Common myeloid progenitor, CD34-positive (primary cell): ENCODE results near the gene RUFY3.
"Not testable (repeated sequence)": the region's sequence is repeated elsewhere in the genome, so short reads cannot be mapped to it uniquely, and the experiment has no call there.

Experiments used
- CTCF ChIA-PET: fragments of 350-600 bp; sonication (Branson Sonifier 250); formaldehyde crosslinking; loops from one replicate; lab custom pipeline; 2021; ENCODE audit warnings: antibody characterized with exemption; lab: Charles Lee
- POLR2A ChIA-PET: fragments of 350-600 bp; sonication (Branson Sonifier 250); formaldehyde crosslinking; loops from one replicate; lab custom pipeline; 2021; ENCODE audit warnings: antibody characterized with exemption; lab: Charles Lee
- DNase-seq, 3 donors: peaks; one replicate each; pipeline versions ENCODE4 v3.0.0 to v3.0.0-alpha.2; 2013
- H3K27ac ChIP-seq, 2 experiments: 1 replicate in 1 of 2; 2 replicates in 1 of 2; pipeline ENCODE4 v1.7.0; 2013; ENCODE audit warnings: inconsistent platforms in 2 of 2, low read length in 2 of 2, mild to moderate bottlenecking in 2 of 2, low read depth in 1 of 2, moderate library complexity in 1 of 2; ENCODE audit not compliant: severe bottlenecking in 2 of 2, insufficient read depth in 1 of 2, poor library complexity in 1 of 2
- H3K27me3 ChIP-seq, 5 experiments: replicated peaks in 2 of 5; 1 replicate in 3 of 5; 2 replicates in 2 of 5; pipeline versions ENCODE4 v1.6.1 to v1.7.0; 2013; ENCODE audit warnings: low read length in 4 of 5, mild to moderate bottlenecking in 2 of 5, moderate library complexity in 2 of 5, inconsistent platforms in 1 of 5; ENCODE audit not compliant: insufficient read depth in 5 of 5, control insufficient read depth in 4 of 5
- H3K36me3 ChIP-seq, 4 experiments: 1 replicate in 2 of 4; 2 replicates in 2 of 4; pipeline versions ENCODE4 v1.6.1 to v1.7.0; 2013; ENCODE audit warnings: low read length in 3 of 4, control low read depth in 1 of 4, mild to moderate bottlenecking in 1 of 4; ENCODE audit not compliant: control insufficient read depth in 4 of 4, insufficient read depth in 4 of 4
- H3K4me1 ChIP-seq, 4 experiments: 1 replicate in 3 of 4; 2 replicates in 1 of 4; pipeline versions ENCODE4 v1.6.1 to v1.7.1; 2013; ENCODE audit warnings: low read length in 3 of 4, mild to moderate bottlenecking in 3 of 4, control low read depth in 1 of 4, inconsistent platforms in 1 of 4, moderate library complexity in 1 of 4; ENCODE audit not compliant: control insufficient read depth in 4 of 4, insufficient read depth in 4 of 4; ENCODE audit errors: control extremely low read depth in 1 of 4
- H3K4me3 ChIP-seq, 7 experiments: 1 replicate in 4 of 7; 2 replicates in 3 of 7; pipeline versions ENCODE4 v1.5.1 to v1.7.0; 2013; ENCODE audit warnings: mild to moderate bottlenecking in 7 of 7, low read length in 6 of 7, moderate library complexity in 6 of 7, inconsistent platforms in 2 of 7, low read depth in 2 of 7, control low read depth in 1 of 7; ENCODE audit not compliant: insufficient read depth in 4 of 7, control insufficient read depth in 1 of 7; ENCODE audit errors: extremely low read depth in 1 of 7
- H3K9me3 ChIP-seq, 5 experiments: 1 replicate in 4 of 5; 2 replicates in 1 of 5; pipeline versions ENCODE4 v1.6.1 to v1.7.1; 2013; ENCODE audit warnings: low read length in 4 of 5, mild to moderate bottlenecking in 2 of 5, inconsistent platforms in 1 of 5, low read depth in 1 of 5, moderate library complexity in 1 of 5; ENCODE audit not compliant: control insufficient read depth in 4 of 5, insufficient read depth in 2 of 5; ENCODE audit errors: control extremely low read depth in 1 of 5
- WGBS: methylation state at CpG from one replicate; pipeline ENCODE4 v1.1.5; 2013; ENCODE audit not compliant: insufficient coverage; 5-methylcytosine and 5-hydroxymethylcytosine counted together

RUFY3 gene

DNA sequence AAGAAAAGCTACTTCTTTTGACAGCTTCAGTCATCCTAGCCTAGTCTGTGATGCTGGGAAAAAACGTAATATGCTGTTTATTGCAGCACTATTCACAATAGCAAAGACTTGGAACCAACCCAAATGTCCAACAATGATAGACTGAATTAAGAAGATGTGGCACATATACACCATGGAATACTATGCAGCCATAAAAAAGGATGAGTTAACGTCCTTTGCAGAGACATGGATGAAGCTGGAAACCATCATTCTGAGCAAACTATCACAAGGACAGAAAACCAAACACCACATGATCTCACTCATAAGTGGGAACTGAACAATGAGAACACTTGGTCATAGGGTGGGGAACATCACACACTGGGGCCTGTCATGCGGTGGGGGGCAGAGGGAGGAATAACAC lies 39.6 kb upstream of the RUFY3 start:
- H3K27ac ChIP-seq, H3K27me3 ChIP-seq, POLR2A ChIA-PET, H3K36me3 ChIP-seq, H3K4me3 ChIP-seq, H3K9me3 ChIP-seq, DNase-seq: not testable (repeated sequence)
- H3K4me1 ChIP-seq = peaks cover 0 to 23% (median 5%) of the 10 kb centered on the region in 4 experiments
- WGBS = 100% methylated on average over 1 of the region's 3 CpGs
- CTCF ChIA-PET = interaction anchor here (2.6 kb wide), 1 partner anchor 10 kb away, joined by 6 read pairs; no protein-coding TSS in a partner anchor

DNA sequence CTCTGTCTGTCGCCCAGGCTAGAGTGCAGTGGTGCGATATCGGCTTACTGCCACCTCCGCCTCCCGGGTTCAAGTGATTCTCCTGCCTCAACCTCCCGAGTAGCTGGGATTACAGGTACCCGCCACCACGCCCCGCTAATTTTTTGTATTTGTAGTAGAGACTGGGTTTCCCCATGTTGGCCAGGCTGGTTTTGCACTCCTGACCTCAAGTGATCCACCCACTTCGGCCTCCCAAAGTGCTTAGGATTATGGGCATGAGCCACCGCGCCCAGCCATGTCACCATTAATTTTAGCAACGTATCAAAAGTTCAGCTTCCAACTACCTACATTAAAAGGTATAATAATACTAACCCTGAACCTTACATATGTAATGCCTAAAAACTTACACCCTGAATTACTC lies 34.4 kb upstream of the RUFY3 start:
- ChIA-PET CTCF (interaction anchor here (0.6 to 1.9 kb wide), 4 partner anchors 33 to 217 kb away, joined by 3 to 5 read pairs (median 3); no protein-coding TSS in a partner anchor), POLR2A (interaction anchor here (0.5 kb wide), 1 partner anchor 20 kb away, joined by 3 read pairs; no protein-coding TSS in a partner anchor)
- H3K27ac ChIP-seq = peak overlapping the region; percentile 92 to 94
- peaks cover 0 to 6% (median 2%) of the 10 kb centered on the region in 4 experiments for H3K36me3 ChIP-seq
- DNase-seq = no peak
- H3K4me3 ChIP-seq = peak overlapping the region; percentile 73 to 100 (median 87)
- no peaks in the 10 kb centered on the region for H3K27me3 ChIP-seq
- H3K9me3 ChIP-seq = no peaks in the 10 kb centered on the region
- peaks cover 8 to 35% (median 25%) of the 10 kb centered on the region in 4 experiments for H3K4me1 ChIP-seq
- 84% methylated on average over 11 of the region's 13 CpGs for WGBS

DNA sequence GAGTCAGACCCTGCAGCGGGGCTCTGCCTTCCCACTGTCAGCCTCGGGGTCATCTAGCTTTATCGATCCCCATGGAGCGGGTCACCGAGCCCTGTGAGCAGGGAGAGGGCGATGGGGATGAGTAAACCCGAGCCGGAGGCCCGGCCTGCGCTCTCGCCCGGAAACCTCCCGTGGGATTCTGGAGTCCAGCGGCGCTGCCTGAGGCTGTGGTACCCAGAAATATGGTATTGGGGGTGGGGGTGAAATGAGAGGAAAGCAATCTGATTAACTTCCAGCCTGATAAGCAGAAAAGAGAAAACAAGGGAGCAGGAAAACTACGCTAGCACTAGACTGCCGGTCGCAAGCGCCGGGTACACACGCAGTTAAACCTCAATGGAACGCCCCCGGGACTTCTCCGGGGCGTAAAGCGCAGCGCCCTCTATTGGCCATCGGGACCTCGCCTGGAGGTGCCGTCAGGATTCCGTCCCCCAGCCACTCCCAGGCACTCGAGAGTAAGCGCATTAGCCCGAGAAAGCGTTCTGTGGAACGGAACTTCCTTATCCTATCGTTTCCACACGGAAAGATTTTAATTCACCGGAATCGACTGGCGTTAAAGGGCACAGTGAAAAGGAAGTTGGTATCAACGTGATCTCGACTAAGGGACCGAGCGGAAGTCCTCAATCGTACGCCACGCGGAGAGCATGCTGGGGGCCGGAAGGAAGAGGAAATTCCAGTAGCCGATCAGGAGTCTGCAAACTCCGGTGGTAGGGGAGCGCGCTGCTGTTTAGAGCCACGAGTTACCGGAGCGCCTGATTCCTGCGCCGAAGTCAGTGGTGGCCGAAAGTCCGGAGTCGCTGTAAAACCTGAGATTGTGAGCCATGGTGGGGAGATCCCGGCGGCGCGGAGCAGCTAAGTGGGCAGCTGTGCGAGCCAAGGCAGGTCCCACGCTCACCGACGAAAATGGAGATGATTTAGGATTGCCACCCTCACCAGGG lies 33.7 kb upstream of the RUFY3 start, which contains the start of gene UTP3:
Gene UTP3 (plus strand): TSS at position 712 of the 974 bp plus-strand sequence. CDS start 146 bp downstream, at position 858.
- H3K27me3 ChIP-seq = no peaks in the 10 kb centered on the region
- peaks cover 2 to 6% (median 2%) of the 10 kb centered on the region in 4 experiments for H3K36me3 ChIP-seq
- H3K4me1 ChIP-seq = peaks cover 8 to 35% (median 25%) of the 10 kb centered on the region in 4 experiments
- peak within 1 kb of the TSS; percentile 73 to 100 (median 87) for H3K4me3 ChIP-seq
- POLR2A ChIA-PET = interaction anchor here (1.2 kb wide), 1 partner anchor 16 kb away, joined by 6 read pairs; no protein-coding TSS in a partner anchor
- CTCF ChIA-PET = interaction anchor here (0.6 to 2.3 kb wide), 10 partner anchors 9 to 47 kb away, joined by 3 to 28 read pairs (median 4); no protein-coding TSS in a partner anchor
- WGBS = under 1% methylated on average over 45 of the region's 70 CpGs
- peak within 1 kb of the TSS; percentile 92 to 94 for H3K27ac ChIP-seq
- no peaks in the 10 kb centered on the region for H3K9me3 ChIP-seq
- peak; percentile 97 to 98 (median 98) for DNase-seq

DNA sequence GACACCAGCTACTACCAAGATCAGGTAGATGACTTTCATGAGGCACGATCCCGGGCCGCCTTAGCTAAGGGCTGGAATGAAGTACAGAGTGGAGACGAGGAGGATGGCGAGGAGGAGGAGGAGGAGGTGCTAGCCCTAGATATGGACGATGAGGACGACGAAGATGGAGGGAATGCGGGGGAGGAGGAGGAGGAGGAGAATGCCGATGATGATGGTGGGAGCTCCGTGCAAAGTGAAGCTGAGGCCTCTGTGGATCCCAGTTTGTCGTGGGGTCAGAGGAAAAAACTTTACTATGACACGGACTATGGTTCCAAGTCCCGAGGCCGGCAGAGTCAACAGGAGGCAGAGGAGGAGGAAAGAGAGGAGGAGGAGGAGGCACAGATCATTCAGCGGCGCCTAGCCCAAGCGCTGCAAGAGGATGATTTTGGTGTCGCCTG lies 33.0 kb upstream of the RUFY3 start:
- peak in 1 of 3 donors; percentile 23 for DNase-seq
- Histone ChIP-seq H3K27ac (peak overlapping the region; percentile 54 to 94), H3K36me3 (peaks cover 2 to 6% (median 2%) of the 10 kb centered on the region in 4 experiments), H3K27me3 (no peaks in the 10 kb centered on the region), H3K9me3 (no peaks in the 10 kb centered on the region), H3K4me1 (peaks cover 8 to 35% (median 25%) of the 10 kb centered on the region in 4 experiments), H3K4me3 (peak overlapping the region; percentile 73 to 100 (median 87))
- POLR2A ChIA-PET = interaction anchor here (1.2 kb wide), 1 partner anchor 15 kb away, joined by 6 read pairs; no protein-coding TSS in a partner anchor
- WGBS = 5% methylated on average over 15 of the region's 19 CpGs
- CTCF ChIA-PET = interaction anchor here (0.6 to 2.3 kb wide), 12 partner anchors 8 to 300 kb away, joined by 3 to 28 read pairs (median 5); no protein-coding TSS in a partner anchor

DNA sequence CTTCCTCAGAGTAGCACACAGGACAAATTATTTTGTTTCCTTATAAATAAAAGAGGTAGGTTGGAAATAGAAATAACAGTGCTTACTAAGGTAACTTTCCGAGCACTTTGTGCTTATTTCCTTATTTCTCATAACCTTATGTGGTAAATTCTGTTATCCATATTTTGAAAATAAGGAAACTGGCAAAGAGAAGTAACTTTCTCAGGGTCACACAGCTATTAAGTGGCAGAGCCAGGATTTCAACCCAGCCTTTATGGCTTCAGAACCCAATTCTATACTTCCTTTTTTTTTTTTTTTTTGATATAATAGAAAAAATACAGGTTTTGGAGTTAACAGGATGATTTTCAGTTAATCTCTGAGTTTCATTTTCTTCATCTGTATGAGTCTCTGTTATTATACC lies 30.1 kb upstream of the RUFY3 start:
- CTCF ChIA-PET = interaction anchor here (1.5 to 4.3 kb wide), 5 partner anchors 9 to 43 kb away, joined by 3 to 15 read pairs (median 12); no protein-coding TSS in a partner anchor
- Histone ChIP-seq H3K27ac (no peak overlapping the region), H3K36me3 (peaks cover 2 to 6% (median 2%) of the 10 kb centered on the region in 4 experiments), H3K27me3 (no peaks in the 10 kb centered on the region), H3K9me3 (no peaks in the 10 kb centered on the region), H3K4me3 (peak overlapping the region in 1 of 7 experiments; percentile 12), H3K4me1 (peaks cover 8 to 35% (median 25%) of the 10 kb centered on the region in 4 experiments)
- no CpG with 5 or more reads among the region's 1 CpG for WGBS
- DNase-seq = peak in 2 of 3 donors; percentile 31 to 33
- POLR2A ChIA-PET = interaction anchor here (0.6 kb wide), 1 partner anchor 82 kb away, joined by 3 read pairs; no protein-coding TSS in a partner anchor

DNA sequence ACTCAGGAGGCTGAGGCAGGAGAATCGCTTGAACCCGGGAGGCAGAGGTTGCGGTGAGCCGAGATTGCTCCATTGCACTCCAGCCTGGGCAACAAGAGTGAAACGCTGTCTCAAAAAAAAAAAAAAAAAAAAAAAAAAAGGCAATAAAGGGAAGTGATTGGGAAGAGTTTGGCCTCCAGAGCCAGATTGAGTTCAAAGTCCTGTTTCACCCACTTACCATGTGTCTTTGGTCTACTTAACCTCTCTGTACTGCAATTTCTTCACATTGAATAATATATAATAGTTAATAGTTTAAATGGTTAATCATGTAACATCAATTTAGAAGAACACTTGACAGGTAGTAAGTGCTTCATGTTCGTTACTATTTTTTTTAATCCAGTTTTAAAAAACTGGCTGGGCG lies 27.1 kb upstream of the RUFY3 start:
- CTCF ChIA-PET = interaction anchor here (0.6 to 4.3 kb wide), 4 partner anchors 10 to 40 kb away, joined by 3 to 12 read pairs (median 8); no protein-coding TSS in a partner anchor
- H3K9me3 ChIP-seq, POLR2A ChIA-PET, DNase-seq, H3K36me3 ChIP-seq, H3K27ac ChIP-seq, H3K27me3 ChIP-seq, H3K4me3 ChIP-seq: not testable (repeated sequence)
- peaks cover 2 to 19% (median 9%) of the 10 kb centered on the region in 4 experiments for H3K4me1 ChIP-seq
- WGBS = 100% methylated on average over 7 of the region's 7 CpGs
